ENCODE results near the gene PIAS2.

DNA sequence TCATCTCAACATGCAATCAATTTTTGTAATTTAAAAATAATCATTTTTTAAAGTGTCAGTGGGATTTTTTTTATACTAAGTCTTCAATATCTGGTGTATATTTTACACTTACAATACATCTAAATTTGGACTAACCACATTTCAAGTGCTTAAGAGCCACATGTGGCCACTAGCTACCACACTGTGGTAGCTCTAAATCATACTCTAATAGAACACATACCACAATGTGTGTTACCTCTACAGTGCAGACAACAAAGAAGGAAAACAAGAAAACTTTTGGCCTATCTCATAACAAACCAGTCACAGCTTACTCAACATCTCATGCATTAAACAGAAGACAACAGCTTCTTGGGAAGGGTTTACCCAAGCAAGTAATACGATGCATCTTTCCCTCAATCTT lies 24.5 kb downstream of the PIAS2 start:
- no peak for TF ChIP-seq CTCF (conservative IDR thresholded peaks at IDR 0.05; ENCODE audit: low read depth, low read length)
- no peak for TF ChIP-seq EZH2 (IDR thresholded peaks at IDR 0.05; ENCODE audit: borderline replicate concordance, low read depth, low read length, poor library complexity, severe bottlenecking)
